ENCODE measurements around the gene HS3ST2. TPM values are rescaled to one million over a fixed set of nuclear protein-coding genes. Genes with fewer than 3 reads are reported as not detected.
A peak's percentile ranks its signal among the peaks of the same experiment; 100 is the strongest.

Gene HS3ST2
- total and polyA plus RNA-seq, 2 of the 8 experiments (the other 6 are each of a cell fraction or from before 2014, with no cell fraction given), result 1.7 to 3.7 TPM

GRCh38 chr16:22878955-22879354 is 65.0 kb downstream of the HS3ST2 start:
- DNase-seq (ENCODE audit: low read depth in 1 of 2, low spot score in 2 of 2) (peak in 1 of 2 experiments; percentile 36), FAIRE-seq (no peak)
- no peak overlapping the region for H3K27ac ChIP-seq (ENCODE audit: low read depth, low read length)
- no peak overlapping the region for H2BK12ac ChIP-seq (ENCODE audit: low read depth, low read length)
- CTCF ChIA-PET (ENCODE audit: partially characterized antibody), result interaction anchor here (1.1 to 6.6 kb wide), 2 partner anchors 21 to 176 kb away, joined by 3 to 42 read pairs; no protein-coding TSS in a partner anchor
- POLR2A ChIA-PET (ENCODE audit: partially characterized antibody), result no interaction called here
- H3K4me1 ChIP-seq (replicated peaks in 1 of 4; ENCODE audit: control insufficient read depth in 3 of 4, insufficient read depth in 4 of 4, low read length in 3 of 4), result peaks cover 0 to 2% (median 0%) of the 10 kb centered on the region in 4 experiments; a peak in 2 of 7 replicates
- no peak overlapping the region for H4K91ac ChIP-seq (replicated peaks; ENCODE audit: insufficient read length, low read length)
- H4K8ac ChIP-seq (ENCODE audit: extremely low read depth, insufficient read depth, low read length), result no peak overlapping the region
- H2AK5ac ChIP-seq (ENCODE audit: low read depth, low read length), result no peak overlapping the region
- no peaks in the 10 kb centered on the region for H4K20me1 ChIP-seq (replicated peaks in 1 of 2; ENCODE audit: control insufficient read depth in 1 of 2, insufficient read depth in 2 of 2, low read length in 2 of 2)
- no peak overlapping the region for H3K18ac ChIP-seq (ENCODE audit: extremely low read depth, low read length)
- WGBS, 2 experiments (ENCODE audit: extremely low coverage in 1 of 2, insufficient coverage in 1 of 2, insufficient read length in 1 of 2, insufficient replicate concordance in 2 of 2, low coverage in 1 of 2, low lambda C conversion rate in 2 of 2, missing lambda C conversion rate in 1 of 2), result 83% methylated on average over 6 of the region's 6 CpGs; no CpG with 5 or more reads in 1 of the 2 experiments
- H3K79me2 ChIP-seq (ENCODE audit: control insufficient read depth in 1 of 2, insufficient read depth in 2 of 2, low read length in 2 of 2), result no peaks in the 10 kb centered on the region
- TF ChIP-seq SP2 (IDR thresholded peaks at IDR 0.05; ENCODE audit: low read length), result no peak
- no peak for TF ChIP-seq RNF2 (IDR thresholded peaks at IDR 0.05; ENCODE audit: borderline replicate concordance, low read depth, low read length, missing control alignments, poor library complexity, severe bottlenecking)
- no peak for TF ChIP-seq BRCA1 (IDR thresholded peaks at IDR 0.05; ENCODE audit: low read depth, low read length)
- TF ChIP-seq SP1 (IDR thresholded peaks at IDR 0.05; ENCODE audit: low read depth, low read length), result no peak
- TF ChIP-seq POU5F1 (IDR thresholded peaks at IDR 0.05; ENCODE audit: low read depth, low read length), result no peak
- no peak for TF ChIP-seq ZNF274 (IDR thresholded peaks at IDR 0.05; ENCODE audit: borderline replicate concordance, extremely low read depth, low read length)
- TF ChIP-seq NRF1 (IDR thresholded peaks at IDR 0.05; ENCODE audit: low read depth, low read length), result no peak
- no peak for TF ChIP-seq SUZ12 (IDR thresholded peaks at IDR 0.05; ENCODE audit: low read length)
- H3K9ac ChIP-seq (replicated peaks in 1 of 4; ENCODE audit: extremely low read depth in 1 of 4, low read depth in 3 of 4, low read length in 3 of 4), result no peak overlapping the region
- H3K4me3 ChIP-seq (ENCODE audit: extremely low read depth in 1 of 4, insufficient read depth in 2 of 4, low read depth in 3 of 4, low read length in 4 of 4), result no peak overlapping the region
- no peak overlapping the region for H2BK5ac ChIP-seq (ENCODE audit: low read depth, low read length)
- no peak overlapping the region for H2BK120ac ChIP-seq (replicated peaks; ENCODE audit: low read depth, low read length)
- H3K36me3 ChIP-seq (ENCODE audit: control insufficient read depth in 2 of 4, insufficient read depth in 4 of 4, low read length in 3 of 4), result no peaks in the 10 kb centered on the region
- H2BK15ac ChIP-seq (ENCODE audit: low read length), result no peak overlapping the region
- H2BK20ac ChIP-seq (ENCODE audit: low read length), result no peak overlapping the region
- H2AFZ ChIP-seq (ENCODE audit: low read length), result no peak overlapping the region
- no peak overlapping the region for H3K56ac ChIP-seq (replicated peaks; ENCODE audit: insufficient read length, low read depth, low read length)
- H3K4ac ChIP-seq (replicated peaks; ENCODE audit: insufficient read length, low read depth, low read length), result no peak overlapping the region
- H3K23me2 ChIP-seq (ENCODE audit: low read depth, low read length), result no peaks in the 10 kb centered on the region
- no peak overlapping the region for H4K5ac ChIP-seq (ENCODE audit: insufficient read length, low read depth, low read length)
- no peaks in the 10 kb centered on the region for H3K9me3 ChIP-seq (ENCODE audit: insufficient read depth in 2 of 2, low read depth in 1 of 2, low read length in 1 of 2)
- H3K79me1 ChIP-seq (ENCODE audit: low read depth, low read length), result no peaks in the 10 kb centered on the region
- H3K14ac ChIP-seq (ENCODE audit: insufficient read length), result no peak overlapping the region
- H3K4me2 ChIP-seq (ENCODE audit: insufficient read depth in 1 of 2, low read depth in 2 of 2, low read length in 2 of 2), result no peak overlapping the region
- H3K23ac ChIP-seq (ENCODE audit: insufficient read length), result no peak overlapping the region
- no peaks in the 10 kb centered on the region for H3K27me3 ChIP-seq (replicated peaks in 1 of 4; ENCODE audit: control insufficient read depth in 3 of 4, extremely low read depth in 1 of 4, insufficient read depth in 3 of 4, low read length in 3 of 4)
